WI38 (cell line): Measurements from ENCODE around the gene NPVF.

ENCODE experiments used
- H3K4me3 ChIP-seq: 2 replicates; pipeline ENCODE4 v1.5.1; 2011; ENCODE audit warnings: low read depth, mild to moderate bottlenecking, control low read depth, low read length
- TF ChIP-seq, protein P1 (sequence below): IDR thresholded peaks from 2 replicates; pipeline ENCODE4 v1.5.1; 2012; ENCODE audit warnings: low read depth, mild to moderate bottlenecking, control low read depth, low read length

NPVF gene

DNA sequence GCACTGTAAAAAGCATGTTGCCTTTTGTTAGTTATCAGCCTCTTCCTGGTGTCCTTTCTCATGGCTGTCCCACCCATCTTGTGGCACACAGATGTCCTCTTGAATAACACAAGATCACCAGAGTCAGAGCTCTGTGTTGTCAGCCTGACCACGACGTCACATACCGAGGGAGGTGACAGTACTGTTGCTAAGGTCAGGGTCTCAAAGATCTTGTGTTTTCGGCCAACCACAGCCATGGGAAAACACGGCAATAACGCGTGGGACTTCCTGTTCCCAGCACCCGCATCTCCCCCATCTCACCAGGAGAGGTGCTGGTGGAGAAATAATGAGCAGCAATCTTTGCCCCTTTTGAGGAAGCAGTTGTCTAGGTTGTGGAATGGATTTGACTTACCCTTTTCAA lies 40.4 kb downstream of the NPVF start:
- TF ChIP-seq, protein P1, sequence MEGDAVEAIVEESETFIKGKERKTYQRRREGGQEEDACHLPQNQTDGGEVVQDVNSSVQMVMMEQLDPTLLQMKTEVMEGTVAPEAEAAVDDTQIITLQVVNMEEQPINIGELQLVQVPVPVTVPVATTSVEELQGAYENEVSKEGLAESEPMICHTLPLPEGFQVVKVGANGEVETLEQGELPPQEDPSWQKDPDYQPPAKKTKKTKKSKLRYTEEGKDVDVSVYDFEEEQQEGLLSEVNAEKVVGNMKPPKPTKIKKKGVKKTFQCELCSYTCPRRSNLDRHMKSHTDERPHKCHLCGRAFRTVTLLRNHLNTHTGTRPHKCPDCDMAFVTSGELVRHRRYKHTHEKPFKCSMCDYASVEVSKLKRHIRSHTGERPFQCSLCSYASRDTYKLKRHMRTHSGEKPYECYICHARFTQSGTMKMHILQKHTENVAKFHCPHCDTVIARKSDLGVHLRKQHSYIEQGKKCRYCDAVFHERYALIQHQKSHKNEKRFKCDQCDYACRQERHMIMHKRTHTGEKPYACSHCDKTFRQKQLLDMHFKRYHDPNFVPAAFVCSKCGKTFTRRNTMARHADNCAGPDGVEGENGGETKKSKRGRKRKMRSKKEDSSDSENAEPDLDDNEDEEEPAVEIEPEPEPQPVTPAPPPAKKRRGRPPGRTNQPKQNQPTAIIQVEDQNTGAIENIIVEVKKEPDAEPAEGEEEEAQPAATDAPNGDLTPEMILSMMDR: no peak
- H3K4me3 ChIP-seq: no peak overlapping the region

DNA sequence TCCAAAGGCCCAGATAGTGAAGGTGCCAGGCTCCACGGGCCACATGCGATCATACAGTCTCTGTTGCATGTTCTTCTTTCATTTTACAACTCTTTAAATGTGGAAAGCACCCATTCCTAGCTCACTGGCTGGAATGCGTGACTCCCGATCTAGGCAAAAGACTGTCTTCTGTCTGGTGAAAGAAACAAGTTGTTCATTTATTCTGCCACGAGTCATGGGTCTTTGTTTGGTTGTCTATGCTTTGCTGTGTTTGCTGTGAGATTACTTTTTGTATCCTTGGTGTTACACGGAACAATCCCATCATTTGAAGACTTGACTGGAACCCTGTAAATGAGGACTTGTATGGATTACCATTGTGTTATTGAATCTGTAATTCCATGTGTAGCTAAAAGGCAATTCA lies 41.9 kb downstream of the NPVF start:
- TF ChIP-seq, protein P1: no peak
- no peak overlapping the region for H3K4me3 ChIP-seq

DNA sequence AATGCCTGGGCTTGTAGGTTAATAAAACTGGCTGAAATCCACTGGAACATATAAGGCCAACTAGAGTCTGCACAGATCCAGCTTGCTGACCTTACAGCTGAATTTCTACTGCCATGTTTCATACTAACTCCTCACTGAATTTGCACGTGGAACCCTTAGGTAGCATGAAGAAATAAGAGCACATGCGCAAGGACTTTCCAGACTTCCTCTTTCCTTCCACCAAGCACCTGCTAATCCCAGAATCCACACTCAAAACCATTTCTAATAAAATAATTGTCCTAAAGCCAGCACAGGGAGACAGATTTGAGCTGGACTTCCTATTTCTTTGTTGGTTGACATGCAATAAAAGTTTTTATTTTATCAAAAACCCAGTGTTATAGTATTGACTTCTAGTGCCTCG lies 46.8 kb downstream of the NPVF start:
- H3K4me3 ChIP-seq: no peak overlapping the region
- TF ChIP-seq, protein P1: no peak

DNA sequence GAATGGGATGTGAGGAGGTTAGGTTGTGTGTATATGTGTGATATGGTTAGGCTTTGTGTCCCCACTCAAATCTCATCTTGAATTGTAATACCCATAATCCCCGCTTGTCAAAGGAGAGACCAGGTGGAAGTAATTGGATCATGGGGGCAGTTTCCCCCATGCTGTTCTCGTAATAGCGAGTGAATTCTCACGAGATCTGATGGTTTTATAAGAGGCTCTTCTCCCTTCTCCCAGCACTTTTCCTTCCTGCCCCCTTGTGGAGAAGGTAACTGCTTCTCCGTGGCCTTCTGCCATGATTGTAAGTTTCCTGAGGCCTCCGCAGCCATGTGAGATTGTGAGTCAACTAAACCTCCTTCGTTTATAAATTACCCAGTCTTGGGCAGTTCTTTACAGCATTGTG lies 47.3 kb downstream of the NPVF start:
- no peak overlapping the region; the same call in 1 of the 2 replicates for H3K4me3 ChIP-seq
- TF ChIP-seq, protein P1: no peak

DNA sequence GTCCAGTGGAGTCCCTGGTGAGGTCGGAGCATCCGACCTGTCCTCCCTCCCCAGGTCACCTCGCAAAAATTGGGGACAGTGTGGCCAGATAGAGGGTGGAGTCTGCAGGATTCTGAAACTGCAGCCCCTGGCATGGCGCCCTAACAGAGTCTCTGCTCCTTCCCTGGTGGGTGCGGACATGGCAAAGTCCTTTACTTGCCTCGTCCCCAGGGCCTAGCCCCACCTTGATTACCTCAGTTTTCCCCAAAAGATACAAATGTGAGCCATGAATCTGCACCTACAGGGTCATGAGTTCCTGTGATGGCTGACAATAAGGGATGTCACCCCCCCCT lies 47.7 kb downstream of the NPVF start:
- peak overlapping the region; percentile 69 for H3K4me3 ChIP-seq

DNA sequence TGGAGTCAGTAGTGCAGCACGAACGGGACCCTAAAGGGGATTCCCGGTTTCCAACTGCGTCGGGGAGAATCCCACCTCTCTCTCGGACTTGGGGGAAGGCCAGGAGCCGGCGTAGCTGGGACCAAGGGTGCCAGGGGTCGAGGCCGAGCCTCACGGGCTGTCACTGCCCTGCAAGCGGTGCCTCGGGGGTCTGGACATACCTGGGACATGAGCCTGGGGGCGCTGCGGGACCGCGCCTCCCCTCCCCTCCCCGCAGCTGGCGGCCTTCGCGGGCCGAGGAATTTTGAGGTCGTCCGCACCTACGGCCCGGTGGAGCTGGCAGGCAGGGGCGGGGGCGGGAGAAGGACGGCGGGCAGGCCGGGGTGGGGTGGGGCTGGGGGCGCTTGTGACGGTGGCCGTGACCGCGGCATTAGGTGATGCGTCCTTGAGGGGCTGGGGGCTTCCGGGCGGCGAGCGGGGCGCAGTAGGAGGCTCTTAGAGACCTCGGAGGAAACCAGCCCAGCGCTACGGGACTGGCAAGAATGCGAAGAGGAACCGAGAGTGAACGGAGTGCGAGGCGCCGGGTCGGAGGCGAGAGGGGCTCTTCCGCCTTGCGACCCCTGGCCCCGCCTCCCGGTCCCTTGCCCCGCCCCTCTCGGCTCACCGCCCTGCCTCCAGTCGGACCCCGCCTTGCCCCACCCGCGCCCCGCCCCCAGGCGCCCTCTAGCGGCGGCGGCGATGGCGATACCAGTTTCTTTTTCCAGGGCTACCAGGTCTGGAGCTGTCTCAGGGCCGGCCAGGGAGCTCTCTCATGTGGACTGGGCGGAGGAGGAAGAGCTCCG lies 48.3 kb downstream of the NPVF start:
- TF ChIP-seq, protein P1: peak; percentile 50
- H3K4me3 ChIP-seq: peak overlapping the region; percentile 69

More for the DNA sequence above, 47.7 kb downstream of the NPVF start:
- TF ChIP-seq, protein P1: no peak

DNA sequence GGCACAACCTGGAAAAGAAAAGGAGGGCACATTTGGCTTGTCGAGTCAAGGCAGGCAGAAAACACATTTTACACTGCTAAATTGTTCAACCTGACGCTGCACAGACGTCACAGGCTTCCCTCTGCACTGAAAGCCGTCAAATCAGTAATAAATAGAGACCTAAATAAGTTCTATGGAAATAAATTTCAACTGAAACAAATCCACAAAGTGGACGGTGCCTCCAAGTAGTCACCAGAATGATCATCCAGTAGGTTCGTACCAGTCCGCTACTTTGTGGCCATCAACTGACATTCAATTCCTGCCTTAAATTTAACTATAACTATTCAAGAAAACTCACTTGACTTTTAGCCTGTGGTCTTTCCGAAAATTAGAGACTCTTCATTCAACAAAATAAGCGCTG lies 49.0 kb downstream of the NPVF start:
- peak overlapping the region; percentile 69 for H3K4me3 ChIP-seq
- TF ChIP-seq, protein P1: no peak
